Heart right ventricle (tissue), 16 donors: ENCODE results near the gene ANKRD2. TPM values are rescaled to one million over a fixed set of nuclear protein-coding genes. Genes with fewer than 3 reads are reported as not detected.
"Not testable (repeated sequence)": the region's sequence is repeated elsewhere in the genome, so short reads cannot be mapped to it uniquely, and the experiment has no call there.

Source experiments
- ATAC-seq, 8 donors: fragments of 200-7000 bp; cut with Tn5 transposase; one replicate each; pipeline ENCODE4 v1.9.1; 2020; ENCODE audit warnings: mild to moderate bottlenecking in 8 of 8, moderate library complexity in 8 of 8, moderate number of reproducible peaks in 1 of 8
- DNase-seq, 2 donors: peaks; one replicate each; pipeline ENCODE4 v3.0.0-alpha.2; 2020
- H3K27ac ChIP-seq, 10 donors: fragments of 200-600 bp; sonication (generic) in 2 of 10; one replicate each; pipeline versions ENCODE4 v1.5.0 to v1.8.0; 2020 to 2022; ENCODE audit warnings: mild to moderate bottlenecking in 3 of 10
- H3K27me3 ChIP-seq, 7 donors: fragments of 200-600 bp; one replicate each; pipeline ENCODE4 v1.8.0; 2021 to 2022; ENCODE audit warnings: mild to moderate bottlenecking in 2 of 7
- H3K36me3 ChIP-seq, 9 donors: fragments of 200-600 bp; sonication (generic) in 1 of 9; one replicate each; pipeline versions ENCODE4 v1.5.0 to v1.8.0; 2020 to 2022; ENCODE audit warnings: mild to moderate bottlenecking in 2 of 9
- H3K4me1 ChIP-seq, 9 donors: fragments of 200-600 bp; sonication (generic) in 1 of 9; one replicate each; pipeline versions ENCODE4 v1.5.0 to v1.8.0; 2020 to 2022; ENCODE audit warnings: mild to moderate bottlenecking in 4 of 9
- H3K4me3 ChIP-seq, 10 donors: fragments of 200-600 bp; sonication (generic) in 2 of 10; one replicate each; pipeline versions ENCODE4 v1.5.0 to v1.8.0; 2020 to 2022; ENCODE audit warnings: mild to moderate bottlenecking in 7 of 10, moderate library complexity in 2 of 10
- H3K9me3 ChIP-seq, 11 donors: fragments of 200-600 bp in 10 of 11; sonication (generic) in 2 of 11; one replicate each; pipeline versions ENCODE4 v1.5.0 to v1.8.0; 2013 to 2022; ENCODE audit warnings: mild to moderate bottlenecking in 2 of 11, control low read depth in 1 of 11, moderate library complexity in 1 of 11
- CTCF ChIP-seq, 9 donors: fragments of 200-600 bp; sonication (generic) in 2 of 9; IDR thresholded peaks; one replicate each; pipeline versions ENCODE4 v1.5.0 to v1.8.0; 2021 to 2022; ENCODE audit warnings: antibody characterized with exemption in 9 of 9, mild to moderate bottlenecking in 5 of 9, moderate library complexity in 1 of 9
- WGBS, 2 donors: extraction: QIAGEN DNeasy Blood & Tissue Kit; methylation state at CpG; one replicate each; pipeline ENCODE4 v1.1.7; 2013; ENCODE audit warnings: inconsistent platforms in 1 of 2; 5-methylcytosine and 5-hydroxymethylcytosine counted together
- intact Hi-C, 10 donors: fragments of 100-400 bp; cut with DNase I; formaldehyde crosslinking; loops; one replicate each; pipeline versions ENCODE4 v1.11.1 to v1.14.2; 2022
- long read RNA-seq, 3 donors: library from polyadenylated mRNA; unstranded; transcript quantifications; one replicate each; pipeline ENCODE4 v2.0.0, GENCODE V29; 2020 to 2021
- polyA plus RNA-seq, 2 donors: library from polyadenylated mRNA; stranded (reverse); fragments of 200-250 nt; gene quantifications; one replicate each; pipeline ENCODE4 v1.2.3, GENCODE V29; 2013
- total RNA-seq, 10 donors: library from RNA; stranded (reverse); fragmentation: NEBNext Ultra II Directional in 3 of 10; extraction: Animal tissue kit (Norgen Biotek cat#: 25700) in 3 of 10; gene quantifications; one replicate each; pipeline versions ENCODE4 v1.2.1 to v1.2.4, GENCODE V29; 2021 to 2023
- donor health status: Arrhythmogenic right ventricular cardiomyopathy.
- donor health status: ischemic (EF 13 %, LVEDD 7.1; RV severe dilation, severe dysfunction).
- donor health status: healthy with polysubstance abuse.
- donor health status: DM: no; HTN: yes; CAD: no.
- donor health status: DM: no; HTN: no; CAD: no.
- donor health status: ischemic (EF 25% LVEDD 6.9; RV normal size, moderate dysfunction).
- donor health status: ischemic (EF 25% LVEDD 5.7; RV mildly dilated, moderate dysfunction).
- donor health status: healthy.
- donor health status: DM: yes; HTN: yes; CAD: no.
- donor health status: Ischemic cardiomyopathy.
- donor health status: ischemic (EF 35%, LVEDD 5.7; RV mildly dilated, moderate dysfunction).
- donor health status: nonischemic (EF 11% LVEDD 7.7; RV severe dilation, severe dysfunction).
- donor health status: DM: yes; HTN: yes; CAD: no.
- donor health status: PGD.
- donor health status: ischemic (EF 29% LVEDD 5.4; RV normal size, mild dysfunction).
- donor health status: nonischemic (EF 23%, LVEDD 6.1; RV moderate dilation, normal function).

ANKRD2 gene
- 100 to 1,000 TPM in 6 of 10 donors, 10 to 100 TPM in 4; 46.3 to 395 (median 133) TPM for total RNA-seq
- polyA plus RNA-seq = 100 to 1,000 TPM; 248 to 370 TPM
- long read RNA-seq, donor 1, transcript ANKRD2-202 (9 exons, 1,449 nt) = major isoform, 35 of 41 reads
- long read RNA-seq, donor 1, partial matches to known transcripts = 3 of 41 reads
- long read RNA-seq, donor 1, other reads (novel, unspliced or antisense) = 3 of 41 reads
- long read RNA-seq, donor 2, transcript ANKRD2-202 (9 exons, 1,449 nt) = major isoform, 52 of 64 reads
- long read RNA-seq, donor 2, partial matches to known transcripts = 8 of 64 reads
- long read RNA-seq, donor 2, other reads (novel, unspliced or antisense) = 4 of 64 reads
- long read RNA-seq, donor 3, transcript ANKRD2-202 (9 exons, 1,449 nt) = major isoform, 91 of 105 reads
- long read RNA-seq, donor 3, partial matches to known transcripts = 8 of 105 reads
- long read RNA-seq, donor 3, other reads (novel, unspliced or antisense) = 6 of 105 reads

- intact Hi-C loops = loop anchor here in 7 of 10 donors (1.0 to 5.0 kb wide), 4 partner anchors 37 to 40 kb away; no protein-coding TSS in a partner anchor
- Histone ChIP-seq H3K27ac (peak within 1 kb of the TSS; percentile 65 to 95 (median 80)), H3K4me3 (peak within 1 kb of the TSS in 5 of 10 donors; percentile 2 to 26 (median 16)), H3K27me3 (no peaks in the 10 kb centered on the region), H3K36me3 (peaks cover 0 to 45% (median 16%) of the 10 kb centered on the region in 9 donors), H3K4me1 (peaks cover 4 to 57% (median 35%) of the 10 kb centered on the region in 9 donors), H3K9me3 (no peaks in the 10 kb centered on the region)
- WGBS, 2 donors = 62 to 67% methylated on average over 16 of the region's 16 CpGs
- TF ChIP-seq CTCF (IDR thresholded peaks at IDR 0.05) = peak; percentile 52 to 87 (median 82)
- ATAC-seq (peak; percentile 64 to 85 (median 74)), DNase-seq (peak; percentile 76 to 84)
These were observed at the start of gene ANKRD2 for GRCh38 chr10:97572214-97572989. Gene ANKRD2, plus strand, starts transcription at chr10:97572779. Its CDS starts 10 bp downstream, at chr10:97572789.

GRCh38 chr10:97522937-97523336, 49.6 kb upstream of the ANKRD2 start:
- WGBS, 2 donors = 94% methylated on average over 8 of the region's 8 CpGs
- Histone ChIP-seq H3K27ac (peak overlapping the region in 1 of 10 donors; percentile 60), H3K4me1 (peaks cover 9 to 81% (median 52%) of the 10 kb centered on the region in 9 donors), H3K4me3 (no peak overlapping the region), H3K9me3 (no peaks in the 10 kb centered on the region), H3K27me3 (no peaks in the 10 kb centered on the region), H3K36me3 (no peaks in the 10 kb centered on the region)
- TF ChIP-seq CTCF (IDR thresholded peaks at IDR 0.05) = no peak
- ATAC-seq = no peak
- DNase-seq = no peak
- intact Hi-C loops = no loop called here

- Histone ChIP-seq H3K36me3 (no peaks in the 10 kb centered on the region), H3K4me1 (peaks cover 2 to 59% (median 30%) of the 10 kb centered on the region in 9 donors), H3K27ac (no peak overlapping the region), H3K4me3 (no peak overlapping the region), H3K27me3 (no peaks in the 10 kb centered on the region), H3K9me3 (no peaks in the 10 kb centered on the region)
- 97 to 98% methylated on average over 5 of the region's 5 CpGs for WGBS, 2 donors
- DNase-seq (no peak), ATAC-seq (no peak)
- no peak for TF ChIP-seq CTCF (IDR thresholded peaks at IDR 0.05)
- intact Hi-C loops = no loop called here
These were observed 47.5 kb upstream of the ANKRD2 start for GRCh38 chr10:97525086-97525485.

- WGBS, 2 donors = 96 to 97% methylated on average over 1 of the region's 1 CpG
- Histone ChIP-seq H3K9me3 (no peaks in the 10 kb centered on the region), H3K36me3 (no peaks in the 10 kb centered on the region), H3K4me3 (no peak overlapping the region), H3K27me3 (no peaks in the 10 kb centered on the region), H3K4me1 (peaks cover 2 to 53% (median 24%) of the 10 kb centered on the region in 9 donors), H3K27ac (no peak overlapping the region)
- ATAC-seq (no peak), DNase-seq (no peak)
- intact Hi-C loops = no loop called here
- TF ChIP-seq CTCF (IDR thresholded peaks at IDR 0.05) = no peak
These were observed 46.9 kb upstream of the ANKRD2 start for GRCh38 chr10:97525683-97526110.

GRCh38 chr10:97528876-97529275, 43.7 kb upstream of the ANKRD2 start:
- 95% methylated on average over 17 to 23 of the region's 29 CpGs for WGBS, 2 donors
- ATAC-seq, H3K36me3 ChIP-seq, DNase-seq, intact Hi-C loops, H3K27me3 ChIP-seq, H3K9me3 ChIP-seq, H3K27ac ChIP-seq, H3K4me3 ChIP-seq: not testable (repeated sequence)
- H3K4me1 ChIP-seq = peaks cover 0 to 28% (median 7%) of the 10 kb centered on the region in 9 donors
